Adipocyte (in vitro differentiated cells): ENCODE data around the gene PDZRN4.
"Not testable (repeated sequence)": the region's sequence is repeated elsewhere in the genome, so short reads cannot be mapped to it uniquely, and the experiment has no call there.

Source experiments
- DNase-seq: peaks from one replicate; pipeline ENCODE4 v3.0.0-alpha.2; 2015; ENCODE audit warnings: low read depth
- H3K27me3 ChIP-seq: replicated peaks from 2 replicates; pipeline ENCODE4 v1.7.0; 2013; ENCODE audit warnings: mild to moderate bottlenecking, low read length, moderate library complexity; ENCODE audit not compliant: control insufficient read depth, insufficient read depth
- H3K36me3 ChIP-seq: 2 replicates; pipeline ENCODE4 v1.7.0; 2013; ENCODE audit warnings: low read length, mild to moderate bottlenecking, moderate library complexity; ENCODE audit not compliant: control insufficient read depth, insufficient read depth, severe bottlenecking
- H3K4me1 ChIP-seq: 2 replicates; pipeline ENCODE4 v1.7.0; 2013; ENCODE audit warnings: mild to moderate bottlenecking, low read length, moderate library complexity; ENCODE audit not compliant: control insufficient read depth, insufficient read depth
- H3K4me3 ChIP-seq: 2 replicates; pipeline ENCODE4 v1.7.0; 2013; ENCODE audit warnings: mild to moderate bottlenecking, low read length, moderate library complexity
- H3K9ac ChIP-seq: 2 replicates; pipeline ENCODE4 v1.7.0; 2013; ENCODE audit warnings: mild to moderate bottlenecking, low read length, moderate library complexity
- H3K9me3 ChIP-seq: 2 replicates; pipeline ENCODE4 v1.7.0; 2013; ENCODE audit warnings: mild to moderate bottlenecking, low read length, moderate library complexity; ENCODE audit not compliant: control insufficient read depth

Gene PDZRN4

DNA sequence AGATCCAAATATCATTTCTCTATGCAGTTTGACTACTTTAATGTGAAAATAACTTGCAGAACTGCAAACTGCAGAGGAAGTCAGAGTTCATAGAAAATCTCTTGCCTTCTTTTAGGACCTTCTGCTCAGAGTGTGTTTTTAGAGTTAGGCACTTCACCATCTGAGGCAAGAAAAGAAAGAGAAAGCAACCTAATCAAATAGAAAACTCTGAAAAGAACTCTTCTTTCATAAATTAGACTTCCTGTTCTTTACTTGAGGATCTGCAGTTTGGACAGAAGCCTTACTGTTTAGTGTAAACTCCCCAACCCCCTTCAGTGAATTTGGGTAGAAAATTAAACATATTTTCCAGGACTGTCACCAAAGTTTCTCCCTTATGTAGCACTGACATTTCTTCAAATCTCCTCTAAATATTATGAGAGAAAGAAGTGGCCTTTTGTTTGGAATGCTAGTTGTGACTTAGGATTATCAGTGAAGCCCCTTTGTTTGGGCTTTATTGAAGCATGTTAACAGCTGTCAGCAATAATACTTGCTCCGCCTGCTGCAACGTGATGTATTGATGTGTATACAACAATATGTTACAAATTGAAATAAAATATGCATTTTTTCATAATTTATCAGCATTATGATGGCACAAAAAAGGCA is 99.5 kb downstream of the PDZRN4 start:
- DNase-seq, result no peak
- Histone ChIP-seq H3K4me3 (no peak overlapping the region), H3K27me3 (no peaks in the 10 kb centered on the region), H3K4me1 (peaks cover 11% of the 10 kb centered on the region), H3K9me3 (no peaks in the 10 kb centered on the region), H3K36me3 (no peaks in the 10 kb centered on the region), H3K9ac (no peak overlapping the region)

DNA sequence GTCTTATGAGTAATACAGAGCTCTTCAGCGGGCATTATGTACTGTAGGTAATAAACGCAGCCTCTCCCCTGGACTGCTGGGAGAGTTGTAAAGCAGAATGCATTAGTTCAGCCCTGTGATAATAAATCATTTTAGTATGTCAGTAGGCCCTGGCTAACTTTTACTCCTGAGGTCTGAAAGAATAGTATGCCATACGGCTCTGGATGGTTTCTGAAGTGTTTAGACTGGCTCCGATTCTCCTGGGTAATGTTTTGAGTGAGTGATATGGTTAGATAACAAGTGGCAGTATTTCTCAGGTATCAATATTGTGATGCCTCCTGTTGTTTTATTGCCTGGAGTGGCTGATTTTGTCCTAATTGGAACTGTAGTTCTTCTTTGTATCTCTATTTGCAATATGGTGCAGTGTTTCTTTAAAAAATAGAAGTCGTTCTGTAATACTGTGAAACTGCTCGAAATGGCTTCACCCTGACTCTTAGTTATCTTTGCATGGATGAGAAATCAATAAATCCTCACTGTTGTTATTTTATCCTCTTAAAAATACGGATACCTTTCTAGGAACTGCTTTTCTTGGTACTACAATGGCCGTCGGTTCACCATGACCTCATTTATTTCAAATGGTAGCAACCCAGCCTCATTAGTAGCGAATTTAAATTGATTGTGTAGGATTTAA is 100.2 kb downstream of the PDZRN4 start:
- Histone ChIP-seq H3K4me1 (peaks cover 14% of the 10 kb centered on the region), H3K27me3 (no peaks in the 10 kb centered on the region), H3K9me3 (no peaks in the 10 kb centered on the region), H3K4me3 (no peak overlapping the region), H3K36me3 (no peaks in the 10 kb centered on the region), H3K9ac (no peak overlapping the region)
- DNase-seq, result no peak

DNA sequence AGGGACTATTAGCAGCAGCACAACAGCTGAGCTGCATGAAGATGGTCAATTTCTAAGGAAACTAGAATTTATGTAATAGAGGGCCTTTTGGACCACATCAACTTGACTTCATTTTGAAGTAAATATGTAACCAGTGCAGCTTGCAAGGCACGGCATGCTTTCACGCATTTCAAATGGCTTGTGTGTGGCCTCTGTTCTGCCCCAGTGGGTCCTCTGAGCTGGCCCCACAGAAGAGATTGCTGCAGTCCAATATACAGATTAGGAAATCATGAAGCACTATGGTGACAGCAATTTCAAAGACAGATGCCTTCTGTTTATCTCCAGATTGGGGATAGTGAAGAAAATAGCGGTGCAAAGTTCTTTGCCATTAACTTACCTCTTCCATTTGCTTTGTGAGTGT is 101.4 kb downstream of the PDZRN4 start:
- no peaks in the 10 kb centered on the region for H3K9me3 ChIP-seq
- no peak overlapping the region for H3K4me3 ChIP-seq
- no peaks in the 10 kb centered on the region for H3K27me3 ChIP-seq
- H3K36me3 ChIP-seq, result no peaks in the 10 kb centered on the region
- H3K9ac ChIP-seq, result no peak overlapping the region
- no peak for DNase-seq
- peaks cover 14% of the 10 kb centered on the region for H3K4me1 ChIP-seq

DNA sequence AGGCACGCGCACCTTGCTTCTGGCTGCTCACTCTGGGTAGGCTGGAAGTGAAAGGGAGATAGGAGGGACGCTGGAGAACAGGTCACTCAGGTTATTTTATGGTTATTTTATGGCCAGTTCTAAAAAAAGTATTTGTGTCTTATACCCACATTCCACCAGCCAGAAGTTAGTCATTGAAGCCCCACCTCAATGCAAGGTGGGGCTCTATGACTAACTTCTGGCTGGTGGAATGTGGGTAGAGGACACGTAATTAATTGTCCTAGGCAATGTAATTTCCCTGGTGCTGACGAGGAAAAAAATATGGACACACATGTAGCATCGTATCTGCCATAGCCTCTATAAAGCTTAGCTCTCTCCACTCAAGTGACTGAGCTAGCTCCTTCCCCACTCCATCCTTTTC is 104.9 kb downstream of the PDZRN4 start:
- no peaks in the 10 kb centered on the region for H3K27me3 ChIP-seq
- DNase-seq, result no peak
- no peaks in the 10 kb centered on the region for H3K36me3 ChIP-seq
- no peak overlapping the region for H3K4me3 ChIP-seq
- H3K9ac ChIP-seq, result no peak overlapping the region
- peaks cover 10% of the 10 kb centered on the region for H3K4me1 ChIP-seq
- H3K9me3 ChIP-seq, result no peaks in the 10 kb centered on the region

DNA sequence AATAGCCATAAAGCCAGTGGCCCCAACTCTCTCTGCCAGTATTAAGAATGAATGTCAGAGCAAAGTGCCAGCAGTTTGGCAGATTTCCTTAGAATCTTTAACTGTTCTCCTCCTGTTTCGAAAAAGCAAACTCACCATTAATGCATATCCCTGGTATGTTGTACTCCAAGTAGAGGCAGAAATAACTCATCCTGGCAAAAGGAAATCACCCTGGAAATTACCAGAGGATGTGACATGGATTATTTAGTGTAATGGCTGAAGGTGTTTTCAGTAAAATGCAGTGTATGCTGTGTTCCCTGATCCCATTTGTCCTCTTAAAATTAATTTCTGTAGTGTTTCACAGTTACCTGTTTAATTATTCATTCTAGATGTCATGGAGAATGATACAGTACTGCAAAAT is 105.3 kb downstream of the PDZRN4 start:
- no peak overlapping the region for H3K9ac ChIP-seq
- H3K4me3 ChIP-seq, result no peak overlapping the region
- no peaks in the 10 kb centered on the region for H3K27me3 ChIP-seq
- DNase-seq, result no peak
- no peaks in the 10 kb centered on the region for H3K9me3 ChIP-seq
- H3K36me3 ChIP-seq, result no peaks in the 10 kb centered on the region
- H3K4me1 ChIP-seq, result peaks cover 10% of the 10 kb centered on the region

DNA sequence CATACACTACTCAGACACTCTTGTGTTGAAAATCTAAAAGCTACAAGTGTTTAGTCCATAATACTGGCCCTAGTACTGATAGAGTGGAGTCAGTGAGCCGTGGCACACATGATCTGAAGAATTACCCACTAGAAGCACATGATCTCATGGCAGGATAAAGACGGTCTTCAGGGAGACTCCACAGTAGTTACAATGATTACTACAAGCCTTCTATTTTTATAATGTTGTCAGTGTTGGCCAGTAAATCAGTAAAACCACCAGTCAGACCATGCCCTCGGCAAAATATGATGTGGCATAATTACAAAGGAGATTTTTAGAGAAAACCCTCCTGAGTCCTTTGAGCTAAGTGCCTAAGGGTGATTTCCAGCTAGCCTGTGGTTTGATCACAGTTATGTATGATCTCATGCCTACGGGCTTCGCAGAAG is 114.9 kb downstream of the PDZRN4 start:
- DNase-seq, result no peak
- no peak overlapping the region for H3K4me3 ChIP-seq
- H3K9ac ChIP-seq, result no peak overlapping the region
- H3K4me1 ChIP-seq, result peaks cover 3% of the 10 kb centered on the region
- no peaks in the 10 kb centered on the region for H3K27me3 ChIP-seq
- no peaks in the 10 kb centered on the region for H3K9me3 ChIP-seq
- H3K36me3 ChIP-seq, result no peaks in the 10 kb centered on the region

DNA sequence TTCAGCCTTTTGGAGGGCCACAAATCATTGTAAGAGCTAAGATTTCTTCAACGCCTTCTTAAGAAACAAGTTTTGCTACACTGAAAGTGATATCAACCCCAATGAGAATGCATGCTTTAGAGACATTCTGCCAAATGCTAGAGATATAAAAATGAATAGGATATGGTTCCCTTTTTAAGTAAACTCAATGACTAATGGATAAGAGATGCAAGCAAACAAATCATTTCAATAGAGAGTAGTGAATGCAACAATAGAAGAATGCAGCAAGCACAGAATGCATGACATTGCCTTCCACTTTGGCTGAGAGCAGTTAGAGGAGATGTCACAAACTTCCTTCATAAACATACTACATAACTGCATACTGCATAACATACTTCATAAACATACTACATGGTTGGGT is 116.4 kb downstream of the PDZRN4 start:
- H3K9ac ChIP-seq, result no peak overlapping the region
- H3K36me3 ChIP-seq, result no peaks in the 10 kb centered on the region
- no peak for DNase-seq
- no peaks in the 10 kb centered on the region for H3K4me1 ChIP-seq
- no peaks in the 10 kb centered on the region for H3K27me3 ChIP-seq
- no peak overlapping the region for H3K4me3 ChIP-seq
- no peaks in the 10 kb centered on the region for H3K9me3 ChIP-seq

DNA sequence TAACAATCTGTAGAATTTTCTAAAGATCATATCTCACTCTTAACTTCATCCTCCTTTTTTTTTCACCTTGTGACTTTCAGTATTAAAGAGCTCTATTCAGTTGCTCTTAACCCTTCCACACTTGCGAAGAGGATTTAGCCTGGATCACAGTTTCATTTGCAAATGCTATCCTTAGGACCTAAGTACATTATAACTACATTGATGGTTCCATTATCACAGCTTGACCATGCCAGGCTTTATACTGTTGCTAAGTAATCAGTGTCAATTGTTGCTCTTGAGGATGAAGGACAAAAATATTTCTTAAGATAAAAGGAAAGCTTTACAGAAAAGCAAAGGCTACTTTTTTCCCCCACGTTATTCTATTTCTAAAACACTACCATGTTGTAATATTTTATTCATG is 122.2 kb downstream of the PDZRN4 start:
- H3K27me3 ChIP-seq, result no peaks in the 10 kb centered on the region
- H3K4me1 ChIP-seq, result no peaks in the 10 kb centered on the region
- H3K9me3 ChIP-seq, result no peaks in the 10 kb centered on the region
- no peaks in the 10 kb centered on the region for H3K36me3 ChIP-seq
- no peak overlapping the region for H3K4me3 ChIP-seq
- DNase-seq, result no peak
- H3K9ac ChIP-seq, result no peak overlapping the region

DNA sequence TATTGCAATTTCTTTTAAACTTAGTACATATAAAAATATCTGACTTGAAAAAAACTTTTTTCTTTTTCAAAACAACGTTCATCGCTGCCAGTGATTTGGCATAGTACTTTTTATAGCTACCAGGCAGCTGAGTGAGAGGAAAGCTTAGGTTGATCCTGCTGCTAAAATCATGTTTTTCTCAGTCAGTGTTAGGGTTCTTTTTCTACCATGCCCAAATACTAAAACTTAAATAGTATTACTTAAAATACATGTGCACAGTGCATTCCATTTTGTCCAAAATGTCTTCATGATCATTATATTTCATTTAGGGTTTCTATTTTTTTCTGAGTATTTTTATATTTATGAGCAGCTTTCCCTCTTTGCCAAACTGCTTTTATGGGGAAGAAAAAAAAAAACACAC is 123.8 kb downstream of the PDZRN4 start:
- Histone ChIP-seq H3K4me1 (no peaks in the 10 kb centered on the region), H3K27me3 (no peaks in the 10 kb centered on the region), H3K9me3 (no peaks in the 10 kb centered on the region), H3K4me3 (no peak overlapping the region), H3K9ac (no peak overlapping the region), H3K36me3 (no peaks in the 10 kb centered on the region)
- DNase-seq, result no peak

DNA sequence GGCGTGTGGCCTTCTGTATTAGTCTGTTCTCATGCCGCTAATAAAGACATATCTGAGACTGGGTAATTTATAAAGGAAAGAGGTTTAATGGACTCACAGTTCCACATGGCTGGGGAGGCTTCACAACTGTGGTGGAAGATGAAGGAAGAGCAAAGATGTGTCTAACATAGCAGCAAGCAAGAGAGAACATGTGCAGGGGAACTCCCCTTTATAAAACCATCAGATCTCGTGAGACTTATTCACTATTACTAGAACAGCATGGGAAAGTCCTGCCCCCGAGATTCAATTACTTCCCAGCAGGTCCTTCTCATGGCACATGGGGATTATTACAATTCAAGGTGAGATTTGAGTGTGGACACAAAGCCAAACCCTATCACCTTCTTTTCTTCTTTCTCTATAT is 124.3 kb downstream of the PDZRN4 start:
- DNase-seq, H3K27me3 ChIP-seq, H3K36me3 ChIP-seq, H3K4me1 ChIP-seq, H3K4me3 ChIP-seq, H3K9ac ChIP-seq, H3K9me3 ChIP-seq: not testable (repeated sequence)

DNA sequence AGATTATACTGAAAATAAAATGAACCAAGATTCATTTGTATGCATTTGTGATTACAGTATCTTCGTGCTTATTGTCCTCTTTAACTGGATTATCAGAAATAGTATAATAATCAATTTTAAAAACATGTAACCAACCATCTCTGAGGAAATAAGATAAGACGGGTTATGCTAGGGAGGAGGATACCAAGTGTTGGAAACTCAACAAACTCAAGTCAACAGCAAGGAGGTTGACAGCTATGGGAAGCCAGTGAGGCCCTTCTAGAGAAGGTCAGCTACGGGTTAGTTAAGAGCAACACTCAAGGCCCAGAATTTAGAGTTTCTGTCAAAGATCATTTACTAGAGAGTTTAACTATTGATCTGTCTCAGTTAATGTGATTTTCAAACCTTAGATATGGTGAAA is 137.2 kb downstream of the PDZRN4 start:
- Histone ChIP-seq H3K4me1 (no peaks in the 10 kb centered on the region), H3K9me3 (no peaks in the 10 kb centered on the region), H3K27me3 (no peaks in the 10 kb centered on the region), H3K4me3 (no peak overlapping the region), H3K36me3 (no peaks in the 10 kb centered on the region), H3K9ac (no peak overlapping the region)
- DNase-seq, result no peak
